Transverse colon (tissue), 4 donors: ENCODE data around the gene LRP10.

ENCODE experiments used
- POLR2A ChIP-seq: fragments of 450-650 bp; IDR thresholded peaks from one replicate; pipeline ENCODE4 v1.6.1; 2016; ENCODE audit warnings: antibody characterized with exemption, mild to moderate bottlenecking, moderate library complexity
- POLR2AphosphoS5 ChIP-seq, 3 donors: sonication (generic); formaldehyde crosslinking; IDR thresholded peaks; one replicate each; pipeline ENCODE4 v1.6.1; 2016; ENCODE audit warnings: antibody characterized with exemption in 3 of 3
- TF ChIP-seq, protein P1 (sequence below), 5 experiments: fragments of 200-600 bp in 3 of 5; fragments of 450-650 bp in 2 of 5; sonication (generic) in 3 of 5; IDR thresholded peaks; 1 replicate in 2 of 5; 2 replicates in 3 of 5; pipeline ENCODE4 v1.5.1; 2016 to 2017; ENCODE audit warnings: antibody characterized with exemption in 5 of 5, inconsistent platforms in 3 of 5, mild to moderate bottlenecking in 2 of 5, moderate library complexity in 1 of 5

GRCh38 chr14:22847661-22848341 is 23.7 kb upstream of the LRP10 start:
- TF ChIP-seq, protein P1, sequence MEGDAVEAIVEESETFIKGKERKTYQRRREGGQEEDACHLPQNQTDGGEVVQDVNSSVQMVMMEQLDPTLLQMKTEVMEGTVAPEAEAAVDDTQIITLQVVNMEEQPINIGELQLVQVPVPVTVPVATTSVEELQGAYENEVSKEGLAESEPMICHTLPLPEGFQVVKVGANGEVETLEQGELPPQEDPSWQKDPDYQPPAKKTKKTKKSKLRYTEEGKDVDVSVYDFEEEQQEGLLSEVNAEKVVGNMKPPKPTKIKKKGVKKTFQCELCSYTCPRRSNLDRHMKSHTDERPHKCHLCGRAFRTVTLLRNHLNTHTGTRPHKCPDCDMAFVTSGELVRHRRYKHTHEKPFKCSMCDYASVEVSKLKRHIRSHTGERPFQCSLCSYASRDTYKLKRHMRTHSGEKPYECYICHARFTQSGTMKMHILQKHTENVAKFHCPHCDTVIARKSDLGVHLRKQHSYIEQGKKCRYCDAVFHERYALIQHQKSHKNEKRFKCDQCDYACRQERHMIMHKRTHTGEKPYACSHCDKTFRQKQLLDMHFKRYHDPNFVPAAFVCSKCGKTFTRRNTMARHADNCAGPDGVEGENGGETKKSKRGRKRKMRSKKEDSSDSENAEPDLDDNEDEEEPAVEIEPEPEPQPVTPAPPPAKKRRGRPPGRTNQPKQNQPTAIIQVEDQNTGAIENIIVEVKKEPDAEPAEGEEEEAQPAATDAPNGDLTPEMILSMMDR (IDR thresholded peaks at IDR 0.05): no peak
- no peak for TF ChIP-seq POLR2A
- TF ChIP-seq POLR2AphosphoS5 (IDR thresholded peaks at IDR 0.05): no peak
